Forelimb muscle (tissue), 1 donor: ENCODE measurements around the gene BLOC1S4. TPM values are rescaled to one million over a fixed set of nuclear protein-coding genes. Genes with fewer than 3 reads are reported as not detected.

Source experiments
- DNase-seq: peaks from one replicate; pipeline ENCODE4 v3.0.0-alpha.2; 2013; ENCODE audit warnings: low read depth
- polyA plus RNA-seq: library from polyadenylated mRNA; unstranded; fragments of 120-200 nt; gene quantifications from one replicate; pipeline ENCODE4 v1.2.1, GENCODE V29; 2013; ENCODE audit not compliant: insufficient read length

Gene BLOC1S4
- polyA plus RNA-seq, 1 donor = 8.5 TPM

DNA sequence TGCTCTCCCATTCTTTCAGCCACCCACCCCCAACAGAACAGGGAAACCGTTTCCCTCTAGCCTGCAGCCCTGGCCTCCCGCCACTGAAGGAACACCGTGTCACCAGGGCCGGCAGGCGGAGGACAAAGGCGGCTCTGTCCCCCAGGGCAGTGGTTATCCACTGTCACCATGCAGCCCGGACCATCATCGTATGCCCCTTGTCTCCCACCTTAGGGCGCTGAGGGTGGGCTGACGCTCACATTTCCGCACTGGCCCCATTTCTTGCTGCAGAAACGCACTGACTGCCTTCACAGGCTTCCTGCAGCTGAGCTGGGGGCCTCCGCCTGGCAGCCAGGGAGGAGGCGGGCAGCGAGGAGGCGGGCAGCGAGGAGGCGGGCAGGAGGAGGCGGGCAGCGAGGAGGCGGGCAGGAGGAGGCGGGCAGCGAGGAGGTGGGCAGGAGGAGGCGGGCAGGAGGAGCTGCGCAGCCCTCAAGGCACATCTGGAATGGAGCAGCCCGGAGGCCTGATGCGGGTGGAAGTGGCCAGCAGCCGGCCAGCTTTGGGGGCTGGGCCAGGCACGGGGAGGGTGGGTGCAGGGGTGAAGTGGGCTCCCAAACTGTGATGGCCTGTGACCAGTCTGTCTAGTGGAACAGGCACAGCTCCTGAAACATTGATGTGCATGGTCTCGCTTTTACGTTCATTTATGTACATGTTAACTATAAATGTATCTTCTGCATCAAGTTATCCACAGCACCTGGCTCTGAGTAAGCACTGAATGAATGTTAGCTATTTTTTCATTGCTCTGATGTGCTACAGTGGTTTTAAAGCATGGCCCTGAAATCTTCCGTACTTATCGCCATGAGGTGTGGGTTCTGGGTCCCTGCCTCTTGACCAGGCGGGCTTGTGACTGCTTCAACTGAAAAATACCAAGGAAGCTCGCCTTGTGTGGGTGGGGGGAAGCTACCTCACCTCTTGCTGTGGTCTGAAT lies 46.0 kb downstream of the BLOC1S4 start:
- DNase-seq = no peak

DNA sequence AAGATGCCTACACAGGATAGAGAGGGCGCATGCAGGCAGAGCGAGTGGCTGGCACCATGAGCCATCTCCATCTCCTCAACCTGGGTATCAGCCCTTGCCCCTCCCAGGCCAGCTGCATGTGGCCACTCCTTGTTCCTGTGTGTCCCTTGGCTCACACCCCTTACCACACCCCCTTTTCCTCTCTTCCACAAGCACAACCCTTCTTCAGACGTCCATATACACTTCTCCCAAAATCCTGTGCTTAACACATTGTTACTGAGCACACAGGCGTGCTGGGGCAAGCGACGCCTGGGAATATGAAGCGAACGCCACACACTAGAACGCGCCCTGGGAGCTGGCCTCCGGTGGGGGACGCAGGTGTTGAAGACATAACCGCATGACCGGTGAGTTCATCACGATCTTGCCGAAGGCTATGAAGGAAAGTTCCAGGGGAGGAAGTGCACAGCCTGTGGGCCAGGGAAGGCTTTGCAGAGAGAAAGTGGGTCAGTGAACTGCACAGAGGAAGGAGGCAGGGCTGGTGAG lies 47.4 kb downstream of the BLOC1S4 start:
- DNase-seq = no peak

- no peak for DNase-seq
These were observed 49.1 kb downstream of the BLOC1S4 start for GRCh38 chr4:6764976-6765620.

DNA sequence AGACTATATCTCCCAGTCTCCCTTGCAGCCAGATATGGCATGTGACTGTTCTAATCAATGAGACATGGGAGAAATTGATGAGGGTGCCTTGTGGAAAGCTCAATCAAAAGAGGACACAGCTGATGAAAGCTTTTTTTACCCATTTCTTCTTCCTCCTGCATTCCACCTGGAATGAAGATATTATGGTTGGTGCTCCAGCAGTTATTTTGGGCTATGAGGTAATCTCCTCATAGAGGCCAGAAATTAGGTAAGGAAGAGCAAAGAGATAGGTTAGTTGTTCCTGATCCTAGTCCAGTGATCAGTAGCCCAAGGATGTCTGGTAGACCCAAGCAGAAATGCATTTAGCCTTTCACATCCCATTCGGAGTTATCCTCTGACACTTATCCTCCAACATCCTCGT lies 49.7 kb downstream of the BLOC1S4 start:
- no peak for DNase-seq

Other genes with a start within 250 kb of the BLOC1S4 start
- gene PPP2R2C, start 243.6 kb upstream of the BLOC1S4 start, polyA plus RNA-seq = 0.13 TPM
- 5.6 TPM for gene MAN2B2, start 141.0 kb upstream of the BLOC1S4 start, polyA plus RNA-seq
- gene MRFAP1, start 75.5 kb upstream of the BLOC1S4 start, polyA plus RNA-seq = 229 TPM
- gene S100P, start 22.3 kb upstream of the BLOC1S4 start, polyA plus RNA-seq = 0.67 TPM
- gene MRFAP1L1, start 6.3 kb upstream of the BLOC1S4 start, polyA plus RNA-seq = 50.2 TPM
- gene KIAA0232, start 66.6 kb downstream of the BLOC1S4 start, polyA plus RNA-seq = 21.3 TPM
- 37.0 TPM for gene TBC1D14, start 193.7 kb downstream of the BLOC1S4 start, polyA plus RNA-seq